ENCODE data around the gene MEIKIN. TPM values are rescaled to one million over a fixed set of nuclear protein-coding genes. Genes with fewer than 3 reads are reported as not detected.

Gene MEIKIN
- total RNA-seq, 1 donor from 2014 or later: not detected

GRCh38 chr5:131790550-131790949 lies 154.9 kb downstream of the MEIKIN start:
- no peak overlapping the region for H3K4me3 Mint-ChIP-seq
- Histone ChIP-seq H3K9me3 (ENCODE audit: low read depth) (no peaks in the 10 kb centered on the region), H3K36me3 (no peaks in the 10 kb centered on the region), H2AFZ (replicated peaks) (no peak overlapping the region), H3K4me2 (no peak overlapping the region), H3K27me3 (peaks cover 7% of the 10 kb centered on the region), H3K27ac (no peak overlapping the region), H3K4me1 (peaks cover 13% of the 10 kb centered on the region), H3F3A (ENCODE audit: low read depth) (peaks cover 10% of the 10 kb centered on the region), H4K20me1 (ENCODE audit: low read depth) (peaks cover 78% of the 10 kb centered on the region), H3K9ac (no peak overlapping the region), H3K4me3 (no peak overlapping the region), H3K79me2 (ENCODE audit: low read depth) (peaks cover 100% of the 10 kb centered on the region)
- peaks cover 16% of the 10 kb centered on the region for H3K4me1 Mint-ChIP-seq
- TF ChIP-seq, protein P1, sequence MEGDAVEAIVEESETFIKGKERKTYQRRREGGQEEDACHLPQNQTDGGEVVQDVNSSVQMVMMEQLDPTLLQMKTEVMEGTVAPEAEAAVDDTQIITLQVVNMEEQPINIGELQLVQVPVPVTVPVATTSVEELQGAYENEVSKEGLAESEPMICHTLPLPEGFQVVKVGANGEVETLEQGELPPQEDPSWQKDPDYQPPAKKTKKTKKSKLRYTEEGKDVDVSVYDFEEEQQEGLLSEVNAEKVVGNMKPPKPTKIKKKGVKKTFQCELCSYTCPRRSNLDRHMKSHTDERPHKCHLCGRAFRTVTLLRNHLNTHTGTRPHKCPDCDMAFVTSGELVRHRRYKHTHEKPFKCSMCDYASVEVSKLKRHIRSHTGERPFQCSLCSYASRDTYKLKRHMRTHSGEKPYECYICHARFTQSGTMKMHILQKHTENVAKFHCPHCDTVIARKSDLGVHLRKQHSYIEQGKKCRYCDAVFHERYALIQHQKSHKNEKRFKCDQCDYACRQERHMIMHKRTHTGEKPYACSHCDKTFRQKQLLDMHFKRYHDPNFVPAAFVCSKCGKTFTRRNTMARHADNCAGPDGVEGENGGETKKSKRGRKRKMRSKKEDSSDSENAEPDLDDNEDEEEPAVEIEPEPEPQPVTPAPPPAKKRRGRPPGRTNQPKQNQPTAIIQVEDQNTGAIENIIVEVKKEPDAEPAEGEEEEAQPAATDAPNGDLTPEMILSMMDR (IDR thresholded peaks at IDR 0.05): no peak
- TF ChIP-seq EZH2 (IDR thresholded peaks at IDR 0.05) (no peak), EZH2phosphoT487 (IDR thresholded peaks at IDR 0.05) (no peak)
- H3K27ac Mint-ChIP-seq: no peak overlapping the region
- H3K9me3 Mint-ChIP-seq: no peaks in the 10 kb centered on the region
- H3K36me3 Mint-ChIP-seq: peaks cover 11% of the 10 kb centered on the region
- no peaks in the 10 kb centered on the region for H3K27me3 Mint-ChIP-seq (ENCODE audit: insufficient read depth, low read depth)
- DNase-seq (ENCODE audit: low spot score): no peak

DNA sequence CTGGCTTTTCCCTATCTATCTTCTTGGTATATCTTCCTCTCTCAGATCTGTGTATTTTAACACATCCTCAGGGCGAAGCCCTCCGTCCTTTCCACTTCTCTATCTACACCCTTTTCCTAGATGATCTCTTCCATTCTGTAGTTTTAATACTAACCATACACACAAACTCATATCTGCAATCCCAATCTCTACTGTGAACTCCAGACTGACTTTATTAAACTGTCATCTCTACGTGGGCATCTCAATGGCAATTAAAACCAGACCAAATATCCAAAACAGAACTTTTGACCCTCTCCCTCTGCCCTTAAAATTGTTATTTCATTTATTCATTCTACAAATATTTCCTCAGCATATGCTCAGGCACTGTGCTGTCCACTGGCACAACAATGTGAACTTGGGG lies 155.7 kb downstream of the MEIKIN start:
- Histone ChIP-seq H4K20me1 (ENCODE audit: low read depth) (peaks cover 75% of the 10 kb centered on the region), H3K79me2 (ENCODE audit: low read depth) (peaks cover 98% of the 10 kb centered on the region), H3K36me3 (no peaks in the 10 kb centered on the region), H3F3A (ENCODE audit: low read depth) (peaks cover 10% of the 10 kb centered on the region), H3K27me3 (no peaks in the 10 kb centered on the region), H3K27ac (no peak overlapping the region), H3K4me2 (no peak overlapping the region), H3K9me3 (ENCODE audit: low read depth) (no peaks in the 10 kb centered on the region), H3K4me3 (no peak overlapping the region), H2AFZ (replicated peaks) (no peak overlapping the region), H3K9ac (no peak overlapping the region), H3K4me1 (peaks cover 10% of the 10 kb centered on the region)
- peaks cover 11% of the 10 kb centered on the region for H3K36me3 Mint-ChIP-seq
- no peaks in the 10 kb centered on the region for H3K27me3 Mint-ChIP-seq (ENCODE audit: insufficient read depth, low read depth)
- TF ChIP-seq, protein P1 (IDR thresholded peaks at IDR 0.05): no peak
- TF ChIP-seq EZH2phosphoT487 (IDR thresholded peaks at IDR 0.05): no peak
- TF ChIP-seq EZH2 (IDR thresholded peaks at IDR 0.05): no peak
- H3K9me3 Mint-ChIP-seq: no peaks in the 10 kb centered on the region
- H3K4me1 Mint-ChIP-seq: peaks cover 9% of the 10 kb centered on the region
- no peak overlapping the region for H3K27ac Mint-ChIP-seq
- H3K4me3 Mint-ChIP-seq: no peak overlapping the region
- no peak for DNase-seq (ENCODE audit: low spot score)

DNA sequence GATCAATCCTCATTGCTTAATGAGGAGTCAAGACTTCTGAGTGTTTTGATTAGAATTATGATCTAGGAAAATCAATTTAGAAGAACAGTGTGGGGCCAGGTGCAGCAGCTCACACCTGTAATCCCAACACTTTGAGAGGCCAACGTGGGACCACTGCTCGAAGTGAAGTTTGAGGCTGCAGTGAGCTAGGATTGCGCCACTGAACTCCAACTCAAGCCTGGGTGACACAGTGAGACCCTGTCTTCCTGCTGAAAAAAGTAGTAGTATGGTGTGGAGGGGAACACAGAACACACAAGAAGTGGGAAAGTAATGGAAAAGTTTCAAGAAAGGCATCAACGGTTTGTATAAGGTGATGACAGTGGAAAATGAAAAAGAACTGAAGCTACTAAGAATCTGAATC lies 157.7 kb downstream of the MEIKIN start:
- peaks cover 70% of the 10 kb centered on the region for H4K20me1 ChIP-seq (ENCODE audit: low read depth)
- H3K27me3 Mint-ChIP-seq (ENCODE audit: insufficient read depth, low read depth): no peaks in the 10 kb centered on the region
- H3F3A ChIP-seq (ENCODE audit: low read depth): no peaks in the 10 kb centered on the region
- H3K27ac Mint-ChIP-seq: no peak overlapping the region
- no peak overlapping the region for H3K4me3 ChIP-seq
- no peaks in the 10 kb centered on the region for H3K9me3 ChIP-seq (ENCODE audit: low read depth)
- TF ChIP-seq EZH2 (IDR thresholded peaks at IDR 0.05) (no peak), EZH2phosphoT487 (IDR thresholded peaks at IDR 0.05) (no peak)
- TF ChIP-seq, protein P1 (IDR thresholded peaks at IDR 0.05): no peak
- peaks cover 6% of the 10 kb centered on the region for H3K9me3 Mint-ChIP-seq
- no peak overlapping the region for H3K27ac ChIP-seq
- no peak overlapping the region for H2AFZ ChIP-seq (replicated peaks)
- no peak overlapping the region for H3K4me2 ChIP-seq
- DNase-seq (ENCODE audit: low spot score): no peak
- H3K36me3 Mint-ChIP-seq: peaks cover 18% of the 10 kb centered on the region
- peaks cover 98% of the 10 kb centered on the region for H3K79me2 ChIP-seq (ENCODE audit: low read depth)
- H3K36me3 ChIP-seq: no peaks in the 10 kb centered on the region
- H3K9ac ChIP-seq: no peak overlapping the region
- no peak overlapping the region for H3K4me3 Mint-ChIP-seq
- no peaks in the 10 kb centered on the region for H3K27me3 ChIP-seq
- peaks cover 15% of the 10 kb centered on the region for H3K4me1 ChIP-seq
- H3K4me1 Mint-ChIP-seq: peaks cover 2% of the 10 kb centered on the region
